ENCODE measurements around the gene LRRC4. TPM values are rescaled to one million over a fixed set of nuclear protein-coding genes. Genes with fewer than 3 reads are reported as not detected.

LRRC4 gene
- total RNA-seq (2014; rRNA removed; shearing (Covaris generic)) = 0.34 and 0.50 TPM in 2 replicates

GRCh38 chr7:128030654-128031611, at the start of gene LRRC4:
Gene LRRC4 (minus strand): TSS chr7:128031437. CDS start chr7:128030640, 797 bp downstream.
- DNase-seq (ENCODE audit: low spot score) = no peak

- no peak for DNase-seq (ENCODE audit: low spot score)
Measured at GRCh38 chr7:128080169-128080568, 48.9 kb upstream of the LRRC4 start.

- no peak for DNase-seq (ENCODE audit: low spot score)
Measured at GRCh38 chr7:128078309-128078708, 47.1 kb upstream of the LRRC4 start.

GRCh38 chr7:128076796-128077271, 45.6 kb upstream of the LRRC4 start:
- no peak for DNase-seq (ENCODE audit: low spot score)

- no peak for DNase-seq (ENCODE audit: low spot score)
Measured at GRCh38 chr7:128076196-128076795, 45.1 kb upstream of the LRRC4 start.

- no peak for DNase-seq (ENCODE audit: low spot score)
Measured at GRCh38 chr7:128075242-128076095, 44.2 kb upstream of the LRRC4 start.

- DNase-seq (ENCODE audit: low spot score) = no peak
Measured at GRCh38 chr7:128074736-128075135, 43.5 kb upstream of the LRRC4 start.

- DNase-seq (ENCODE audit: low spot score) = no peak
Measured at GRCh38 chr7:128074336-128074735, 43.1 kb upstream of the LRRC4 start.

GRCh38 chr7:128073671-128074310, 42.6 kb upstream of the LRRC4 start:
- no peak for DNase-seq (ENCODE audit: low spot score)

- no peak for DNase-seq (ENCODE audit: low spot score)
Measured at GRCh38 chr7:128071801-128072200, 40.6 kb upstream of the LRRC4 start.

GRCh38 chr7:128071376-128071775, 40.1 kb upstream of the LRRC4 start:
- DNase-seq (ENCODE audit: low spot score) = no peak

GRCh38 chr7:128069373-128070364, 38.4 kb upstream of the LRRC4 start:
- DNase-seq (ENCODE audit: low spot score) = no peak

GRCh38 chr7:128068785-128069184, 37.5 kb upstream of the LRRC4 start:
- DNase-seq (ENCODE audit: low spot score) = no peak

- DNase-seq (ENCODE audit: low spot score) = no peak
Measured at GRCh38 chr7:128067983-128068382, 36.7 kb upstream of the LRRC4 start.

GRCh38 chr7:128066858-128067257, 35.6 kb upstream of the LRRC4 start:
- no peak for DNase-seq (ENCODE audit: low spot score)

GRCh38 chr7:128066395-128066794, 35.2 kb upstream of the LRRC4 start:
- DNase-seq (ENCODE audit: low spot score) = no peak

GRCh38 chr7:128065872-128066271, 34.6 kb upstream of the LRRC4 start:
- no peak for DNase-seq (ENCODE audit: low spot score)

GRCh38 chr7:128063088-128063487, 31.9 kb upstream of the LRRC4 start:
- DNase-seq (ENCODE audit: low spot score) = no peak

- no peak for DNase-seq (ENCODE audit: low spot score)
Measured at GRCh38 chr7:128060018-128060417, 28.8 kb upstream of the LRRC4 start.

Measured in A172 (cell line).